GM21825 (cell line): ENCODE data around the gene NCDN.

Experiments
- ATAC-seq: cut with Tn5 transposase; IDR thresholded peaks from one replicate; pipeline ENCODE4 v1.9.1; 2021; ENCODE audit warnings: mild to moderate bottlenecking, moderate library complexity; ENCODE audit not compliant: unreplicated experiment

The NCDN gene, protein sequence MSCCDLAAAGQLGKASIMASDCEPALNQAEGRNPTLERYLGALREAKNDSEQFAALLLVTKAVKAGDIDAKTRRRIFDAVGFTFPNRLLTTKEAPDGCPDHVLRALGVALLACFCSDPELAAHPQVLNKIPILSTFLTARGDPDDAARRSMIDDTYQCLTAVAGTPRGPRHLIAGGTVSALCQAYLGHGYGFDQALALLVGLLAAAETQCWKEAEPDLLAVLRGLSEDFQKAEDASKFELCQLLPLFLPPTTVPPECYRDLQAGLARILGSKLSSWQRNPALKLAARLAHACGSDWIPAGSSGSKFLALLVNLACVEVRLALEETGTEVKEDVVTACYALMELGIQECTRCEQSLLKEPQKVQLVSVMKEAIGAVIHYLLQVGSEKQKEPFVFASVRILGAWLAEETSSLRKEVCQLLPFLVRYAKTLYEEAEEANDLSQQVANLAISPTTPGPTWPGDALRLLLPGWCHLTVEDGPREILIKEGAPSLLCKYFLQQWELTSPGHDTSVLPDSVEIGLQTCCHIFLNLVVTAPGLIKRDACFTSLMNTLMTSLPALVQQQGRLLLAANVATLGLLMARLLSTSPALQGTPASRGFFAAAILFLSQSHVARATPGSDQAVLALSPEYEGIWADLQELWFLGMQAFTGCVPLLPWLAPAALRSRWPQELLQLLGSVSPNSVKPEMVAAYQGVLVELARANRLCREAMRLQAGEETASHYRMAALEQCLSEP

GRCh38 chr1:35557611-35558373 is at the start of gene NCDN:
Gene NCDN (plus strand): TSS chr1:35557799. CDS start chr1:35558191, 392 bp downstream.
- ATAC-seq: peak; percentile 80

DNA sequence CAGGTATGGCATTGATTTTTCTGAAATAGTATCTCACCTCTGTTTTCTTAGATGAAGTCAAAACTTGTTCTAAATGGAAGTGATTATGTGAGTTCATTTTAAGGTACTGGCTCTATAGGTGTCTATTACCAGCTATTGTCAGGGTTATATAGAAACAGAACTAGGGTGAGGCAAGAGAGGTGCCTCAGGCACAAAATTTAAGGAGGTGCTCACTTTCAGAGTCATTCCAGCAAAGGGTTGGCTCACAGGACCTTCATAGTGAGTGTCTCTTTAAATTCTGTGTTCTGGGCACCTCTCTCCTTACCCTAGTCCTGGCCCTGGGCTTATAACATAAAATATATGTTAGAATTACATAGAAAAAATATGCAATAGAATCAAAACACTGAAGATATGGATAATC is 49.7 kb upstream of the NCDN start:
- no peak for ATAC-seq

GRCh38 chr1:35509558-35509957 is 48.0 kb upstream of the NCDN start:
- ATAC-seq: no peak

DNA sequence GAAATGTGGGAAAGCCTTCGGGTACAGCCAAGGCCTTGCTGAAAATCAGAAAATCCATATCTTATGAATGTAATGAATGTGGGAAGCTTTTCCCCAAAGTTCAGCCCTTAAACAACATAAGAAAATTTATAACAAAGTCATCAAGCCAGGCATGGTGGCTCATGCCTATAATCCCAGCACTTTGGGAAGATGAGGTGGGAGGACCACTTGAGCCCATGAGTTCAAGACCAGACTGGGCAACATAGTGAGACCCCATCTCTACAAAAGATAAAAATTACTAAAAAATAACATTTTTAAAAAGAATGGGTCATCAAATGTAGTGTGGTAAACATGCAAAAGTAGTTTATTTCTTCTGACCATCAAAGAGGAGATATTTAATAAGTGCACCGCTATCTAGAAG is 46.3 kb upstream of the NCDN start:
- ATAC-seq: no peak

GRCh38 chr1:35518183-35518582 is 39.4 kb upstream of the NCDN start:
- no peak for ATAC-seq

GRCh38 chr1:35519432-35519831 is 38.2 kb upstream of the NCDN start:
- no peak for ATAC-seq

- no peak for ATAC-seq
Measured at GRCh38 chr1:35524106-35524505, 33.5 kb upstream of the NCDN start.

DNA sequence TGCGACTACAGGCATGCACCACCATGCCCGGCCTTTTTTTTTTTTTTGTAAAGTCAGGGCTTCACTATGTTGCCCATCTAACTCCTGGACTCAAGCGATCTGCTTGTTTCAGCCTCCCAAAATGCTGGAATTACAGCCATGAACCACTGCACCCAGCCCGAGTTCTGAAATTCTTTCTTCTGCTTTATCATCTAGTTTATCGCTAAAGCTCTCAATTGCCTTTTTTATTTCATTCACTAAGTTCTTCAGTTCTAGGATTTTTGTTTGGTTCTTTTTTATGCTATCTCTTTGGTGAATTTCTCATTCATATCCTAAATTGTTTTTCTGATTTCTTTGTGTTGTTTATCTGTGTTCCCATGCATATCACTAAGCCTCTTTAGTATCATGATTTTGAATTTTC is 27.4 kb upstream of the NCDN start:
- ATAC-seq: no peak

DNA sequence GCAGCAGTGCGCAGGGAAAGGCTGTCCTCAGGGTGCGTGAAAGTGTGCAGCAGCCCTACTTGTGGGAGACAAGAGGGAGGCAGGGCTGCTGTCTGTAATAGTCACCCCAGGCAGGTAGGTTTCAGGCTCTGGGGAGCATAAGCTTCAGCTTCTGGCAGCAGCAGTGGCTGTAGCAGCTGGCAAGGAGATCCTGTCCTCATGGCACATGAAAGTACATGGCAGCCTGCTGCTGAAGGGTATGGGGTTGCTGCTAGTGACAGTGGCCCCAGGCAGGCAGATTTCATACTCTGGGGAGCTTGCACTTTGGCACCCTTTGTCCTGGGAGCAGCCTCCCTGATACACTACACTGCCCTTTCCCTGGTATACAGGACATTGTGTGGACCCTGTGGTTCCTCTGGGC is 26.7 kb upstream of the NCDN start:
- ATAC-seq: no peak

DNA sequence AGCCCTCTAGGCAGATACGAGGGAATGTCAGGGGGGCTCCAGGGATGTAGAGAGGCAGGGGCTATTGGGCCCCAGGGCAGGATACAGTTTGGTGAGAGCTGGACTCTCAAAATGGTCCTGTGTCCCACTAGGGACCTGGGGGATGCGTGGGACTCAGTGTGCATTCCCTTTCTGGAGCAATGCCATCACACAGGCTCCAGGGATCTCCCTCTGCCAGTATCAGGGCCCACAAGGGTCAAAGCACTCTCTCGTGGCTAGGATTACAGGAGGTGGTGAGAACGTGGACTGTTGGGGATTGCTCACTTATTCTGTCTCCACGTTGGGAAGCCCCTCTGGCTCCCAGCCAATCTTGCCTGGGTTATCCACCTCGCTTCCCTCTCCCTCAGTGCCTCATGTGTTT is 26.2 kb upstream of the NCDN start:
- no peak for ATAC-seq

DNA sequence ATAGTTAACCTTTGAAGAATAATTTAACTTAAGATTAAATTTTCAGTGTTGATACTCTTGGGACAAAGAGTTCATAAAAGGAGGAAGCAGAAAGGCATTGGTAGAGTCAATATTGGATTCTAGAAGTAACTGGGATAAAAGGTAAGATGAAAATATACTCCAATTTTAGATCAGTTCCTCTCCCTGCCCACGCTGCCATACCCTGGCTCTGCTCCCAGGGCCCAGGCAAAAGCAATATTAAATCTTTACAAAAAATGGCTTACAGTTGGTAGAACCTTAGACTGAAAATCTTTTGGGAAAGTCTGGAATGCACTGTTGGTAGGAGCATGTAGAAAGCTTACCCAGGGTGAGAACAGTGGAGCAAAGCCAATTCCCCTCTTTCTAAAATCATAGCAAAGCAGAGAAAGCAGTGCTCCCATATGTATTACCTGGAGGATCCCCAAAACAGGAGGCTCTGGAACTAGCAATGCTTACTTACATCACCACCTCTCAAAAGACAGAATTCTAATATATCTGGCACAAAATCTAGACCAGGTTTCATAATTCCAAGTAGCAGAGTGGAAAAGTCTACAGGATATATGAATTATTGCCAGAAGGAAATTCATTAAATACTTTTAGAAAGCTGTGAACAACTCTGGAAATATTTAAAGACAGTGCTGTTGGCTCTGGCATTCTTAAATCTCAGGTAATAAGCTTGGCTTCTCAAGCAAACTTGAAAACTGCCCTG is 24.9 kb upstream of the NCDN start:
- no peak for ATAC-seq

- ATAC-seq: no peak
Measured at GRCh38 chr1:35533586-35533985, 24.0 kb upstream of the NCDN start.

GRCh38 chr1:35535243-35535642 is 22.4 kb upstream of the NCDN start:
- ATAC-seq: no peak

- ATAC-seq: no peak
Measured at GRCh38 chr1:35536556-35537162, 20.9 kb upstream of the NCDN start.

DNA sequence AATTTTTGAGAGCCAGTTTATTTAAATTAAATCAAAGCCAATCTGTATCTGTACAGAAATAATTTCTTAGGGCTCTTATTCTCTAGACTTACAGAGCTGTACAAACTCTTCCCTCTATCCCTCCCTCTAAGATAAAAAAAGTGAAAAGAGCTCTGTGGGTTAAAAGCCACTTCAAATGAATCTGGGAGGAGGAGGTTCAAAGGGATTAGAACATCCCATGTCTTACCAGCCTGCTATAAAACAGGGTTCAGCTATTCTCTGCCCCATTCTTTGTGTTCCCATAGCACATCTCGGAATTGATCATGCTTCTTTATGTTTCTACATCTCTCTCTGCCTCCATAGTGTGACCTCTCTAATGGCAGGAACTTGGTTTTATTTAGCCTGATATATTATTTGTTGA is 19.8 kb upstream of the NCDN start:
- no peak for ATAC-seq

GRCh38 chr1:35539073-35539823 is 18.4 kb upstream of the NCDN start:
- peak; percentile 35 for ATAC-seq

GRCh38 chr1:35539824-35540261 is 17.8 kb upstream of the NCDN start:
- ATAC-seq: no peak

GRCh38 chr1:35544976-35545375 is 12.6 kb upstream of the NCDN start:
- ATAC-seq: no peak

DNA sequence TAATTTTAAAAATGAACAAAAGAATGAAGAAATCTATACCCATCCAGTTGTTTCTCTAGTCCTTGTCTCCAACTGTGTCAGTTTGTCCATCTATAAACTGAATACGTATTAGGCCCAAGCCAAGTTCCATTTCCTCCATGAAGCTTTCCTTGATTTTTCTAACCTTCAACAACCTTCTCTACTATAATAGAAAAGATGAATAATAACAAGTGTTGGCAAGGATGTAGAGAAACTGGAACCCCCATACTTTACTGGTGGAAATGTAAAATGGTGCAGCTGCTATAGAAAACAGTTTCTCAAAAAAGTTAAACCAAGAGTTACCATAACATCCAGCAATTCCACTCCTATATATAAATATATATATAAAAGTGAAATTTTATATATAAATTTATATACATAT is 11.0 kb upstream of the NCDN start:
- no peak for ATAC-seq

DNA sequence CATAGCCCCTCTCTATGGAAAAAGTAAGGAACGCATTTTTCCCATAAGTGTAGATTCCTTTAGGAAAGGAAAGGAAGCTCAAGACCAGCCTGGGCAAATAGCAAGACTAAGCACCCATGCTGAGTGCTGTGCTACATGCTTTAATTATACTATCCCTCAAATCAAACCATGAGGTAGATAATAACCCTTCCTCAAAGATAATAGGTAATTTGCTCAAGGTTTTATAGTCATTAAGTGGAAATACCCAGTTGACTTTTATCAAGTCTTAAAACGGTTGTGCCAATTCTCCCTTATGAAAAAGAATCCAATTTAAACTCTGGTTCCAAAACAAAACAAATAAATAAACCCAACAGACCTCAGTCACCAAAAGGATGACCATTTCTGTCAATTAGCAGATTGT is 3.7 kb upstream of the NCDN start:
- no peak for ATAC-seq
